Erythroblast (primary cell): ENCODE measurements around the gene TMEM240.
"Not testable (repeated sequence)": the region's sequence is repeated elsewhere in the genome, so short reads cannot be mapped to it uniquely, and the experiment has no call there.

ENCODE experiments used
- GATA1 ChIP-seq: IDR thresholded peaks from 2 replicates; pipeline ENCODE4 v1.6.1; 2011; ENCODE audit warnings: low read depth, mild to moderate bottlenecking, control low read depth, low read length, moderate library complexity
- POLR2A ChIP-seq: IDR thresholded peaks from 2 replicates; pipeline ENCODE4 v1.6.1; 2011; ENCODE audit warnings: mild to moderate bottlenecking, low read length

GRCh38 chr1:1505801-1506200 lies 34.6 kb downstream of the TMEM240 start:
- TF ChIP-seq POLR2A, GATA1: not testable (repeated sequence)
